Spleen (tissue), 7 donors: ENCODE data around the gene ELMO3.

Experiments used
- CTCF ChIP-seq, 11 experiments: fragments of 200-600 bp in 7 of 11; fragments of 450-650 bp in 4 of 11; sonication (generic) in 4 of 11; IDR thresholded peaks in 8 of 11; conservative IDR thresholded peaks in 3 of 11; 1 replicate in 7 of 11; 2 replicates in 4 of 11; pipeline versions ENCODE4 v1.4.0 to v1.8.0; 2016 to 2021; ENCODE audit warnings: antibody characterized with exemption in 11 of 11, inconsistent platforms in 4 of 11, mild to moderate bottlenecking in 1 of 11
- POLR2AphosphoS5 ChIP-seq, 3 donors: sonication (generic); formaldehyde crosslinking; IDR thresholded peaks; one replicate each; pipeline ENCODE4 v1.5.1; 2017; ENCODE audit warnings: antibody characterized with exemption in 3 of 3
- donor health status: DM: no; HTN: no; CAD: no; lungs with moderate emphysema.
- donor health status: DM: no; HTN: no; CAD: no.
- donor health status: DM: no; HTN: no; CAD: no.

GRCh38 chr16:67177743-67178699 lies 20.9 kb upstream of the ELMO3 start:
- TF ChIP-seq CTCF (IDR thresholded peaks at IDR 0.05 in 8 of 11, conservative IDR thresholded peaks at IDR 0.05 in 3 of 11) (peak in 3 of 11 experiments; percentile 9 to 43 (median 23)), POLR2AphosphoS5 (IDR thresholded peaks at IDR 0.05) (peak; percentile 49 to 72 (median 68))
